HEK293 (cell line): Measurements from ENCODE around the gene GLRX5.
A peak's percentile ranks its signal among the peaks of the same experiment; 100 is the strongest.

Experiments
- CTCF ChIA-PET: fragments of 350-600 bp; formaldehyde crosslinking; extraction: SDS; loops from one replicate; lab custom pipeline; 2021; ENCODE audit warnings: antibody characterized with exemption; lab: Yijun Ruan, JAX
- POLR2A ChIA-PET: fragments of 300-600 bp; formaldehyde crosslinking; extraction: SDS; loops from one replicate; lab custom pipeline; 2020; ENCODE audit warnings: antibody characterized with exemption, inconsistent platforms; lab: Yijun Ruan, JAX
- H3K27ac ChIP-seq: fragments of 200-500 bp; sonication (Bioruptor generic); 2 replicates; pipeline ENCODE4 v1.5.1; 2014; ENCODE audit warnings: low read depth, low read length, control low read depth, inconsistent platforms; ENCODE audit errors: extremely low read depth
- H3K36me3 ChIP-seq, 2 experiments: fragments of 200-500 bp in 1 of 2; sonication (Bioruptor generic) in 1 of 2; 1 replicate in 1 of 2; 2 replicates in 1 of 2; pipeline ENCODE4 v1.5.1; 2014 to 2017; ENCODE audit warnings: inconsistent platforms in 2 of 2, low read length in 2 of 2; ENCODE audit not compliant: control insufficient read depth in 2 of 2, insufficient read depth in 1 of 2
- H3K4me1 ChIP-seq: fragments of 200-500 bp; sonication (Bioruptor generic); 2 replicates; pipeline ENCODE4 v1.5.1; 2014; ENCODE audit warnings: mild to moderate bottlenecking, low read length, inconsistent platforms; ENCODE audit not compliant: control insufficient read depth, insufficient read depth
- H3K4me3 ChIP-seq: 2 replicates; pipeline ENCODE4 v1.5.1; 2011; ENCODE audit warnings: low read depth, mild to moderate bottlenecking, control low read depth, low read length, moderate library complexity
- H3K9me3 ChIP-seq: fragments of 200-500 bp; sonication (Bioruptor generic); 2 replicates; pipeline ENCODE4 v1.5.1; 2014; ENCODE audit warnings: low read depth, low read length, inconsistent platforms; ENCODE audit not compliant: control insufficient read depth, insufficient read depth
- GLI4 ChIP-seq: fragments of 450-650 bp; formaldehyde crosslinking; IDR thresholded peaks from 2 replicates; pipeline ENCODE4 v1.5.1; 2016; ENCODE audit warnings: missing biosample characterization, missing genetic modification characterization
- GLIS2 ChIP-seq: fragments of 450-650 bp; formaldehyde crosslinking; IDR thresholded peaks from 2 replicates; pipeline ENCODE4 v1.5.1; 2016; ENCODE audit warnings: missing biosample characterization, missing genetic modification characterization
- MZF1 ChIP-seq: fragments of 450-650 bp; formaldehyde crosslinking; IDR thresholded peaks from 2 replicates; pipeline ENCODE4 v1.5.1; 2017; ENCODE audit warnings: missing biosample characterization, missing genetic modification characterization, borderline replicate concordance
- PRDM10 ChIP-seq: fragments of 450-650 bp; formaldehyde crosslinking; IDR thresholded peaks from 2 replicates; pipeline ENCODE4 v1.5.1; 2016; ENCODE audit warnings: missing biosample characterization, missing genetic modification characterization
- SCRT2 ChIP-seq: fragments of 450-650 bp; formaldehyde crosslinking; IDR thresholded peaks from 2 replicates; pipeline ENCODE4 v1.5.1; 2016; ENCODE audit warnings: missing biosample characterization, missing genetic modification characterization
- TCF7L2 ChIP-seq: IDR thresholded peaks from 2 replicates; pipeline ENCODE4 v1.6.1; 2011; ENCODE audit warnings: low read depth, mild to moderate bottlenecking, inconsistent platforms, low read length, moderate library complexity, borderline replicate concordance
- ZBTB10 ChIP-seq: fragments of 450-650 bp; formaldehyde crosslinking; IDR thresholded peaks from 2 replicates; pipeline ENCODE4 v1.5.1; 2016; ENCODE audit warnings: missing biosample characterization, missing genetic modification characterization
- ZBTB17 ChIP-seq: fragments of 450-650 bp; formaldehyde crosslinking; IDR thresholded peaks from 2 replicates; pipeline ENCODE4 v1.5.1; 2016; ENCODE audit warnings: missing biosample characterization, missing genetic modification characterization
- ZBTB26 ChIP-seq: fragments of 450-650 bp; formaldehyde crosslinking; optimal IDR thresholded peaks from 2 replicates; pipeline ENCODE3; 2016; ENCODE audit warnings: missing biosample characterization, mild to moderate bottlenecking, missing genetic modification characterization
- ZBTB48 ChIP-seq: fragments of 450-650 bp; formaldehyde crosslinking; IDR thresholded peaks from 2 replicates; pipeline ENCODE4 v1.5.1; 2016; ENCODE audit warnings: missing biosample characterization, missing genetic modification characterization
- ZFP37 ChIP-seq: fragments of 450-650 bp; formaldehyde crosslinking; IDR thresholded peaks from 2 replicates; pipeline ENCODE4 v1.5.1; 2016; ENCODE audit warnings: missing biosample characterization, missing genetic modification characterization
- ZNF112 ChIP-seq: fragments of 450-650 bp; formaldehyde crosslinking; IDR thresholded peaks from 2 replicates; pipeline ENCODE4 v1.5.0; 2017; ENCODE audit warnings: missing biosample characterization, missing genetic modification characterization
- ZNF121 ChIP-seq: fragments of 450-650 bp; formaldehyde crosslinking; IDR thresholded peaks from 2 replicates; pipeline ENCODE4 v1.5.1; 2016; ENCODE audit warnings: missing biosample characterization, missing genetic modification characterization
- ZNF157 ChIP-seq: fragments of 450-650 bp; formaldehyde crosslinking; IDR thresholded peaks from 2 replicates; pipeline ENCODE4 v1.5.1; 2016; ENCODE audit warnings: missing biosample characterization, missing genetic modification characterization
- ZNF18 ChIP-seq: fragments of 450-650 bp; formaldehyde crosslinking; IDR thresholded peaks from 2 replicates; pipeline ENCODE4 v1.5.1; 2016; ENCODE audit warnings: missing biosample characterization, missing genetic modification characterization
- ZNF266 ChIP-seq: fragments of 450-650 bp; formaldehyde crosslinking; IDR thresholded peaks from 2 replicates; pipeline ENCODE4 v1.5.1; 2016; ENCODE audit warnings: missing biosample characterization, missing genetic modification characterization, low read depth
- ZNF280C ChIP-seq: fragments of 450-650 bp; formaldehyde crosslinking; IDR thresholded peaks from 2 replicates; pipeline ENCODE4 v1.5.1; 2016; ENCODE audit warnings: missing biosample characterization, missing genetic modification characterization
- ZNF311 ChIP-seq: fragments of 450-650 bp; formaldehyde crosslinking; IDR thresholded peaks from 2 replicates; pipeline ENCODE4 v1.5.1; 2017; ENCODE audit warnings: missing biosample characterization, missing genetic modification characterization, borderline replicate concordance
- ZNF561 ChIP-seq: fragments of 450-650 bp; IDR thresholded peaks from 2 replicates; pipeline ENCODE4 v1.5.1; 2018; ENCODE audit warnings: missing biosample characterization, missing genetic modification characterization, borderline replicate concordance
- ZNF621 ChIP-seq: fragments of 450-650 bp; formaldehyde crosslinking; IDR thresholded peaks from 2 replicates; pipeline ENCODE4 v1.5.1; 2017; ENCODE audit warnings: missing biosample characterization, missing genetic modification characterization
- ZNF670 ChIP-seq: fragments of 450-650 bp; formaldehyde crosslinking; IDR thresholded peaks from 2 replicates; pipeline ENCODE4 v1.5.1; 2016; ENCODE audit warnings: missing biosample characterization, missing genetic modification characterization, low read depth
- ZNF677 ChIP-seq: fragments of 450-650 bp; IDR thresholded peaks from 2 replicates; pipeline ENCODE4 v1.5.0; 2018; ENCODE audit warnings: missing biosample characterization, mild to moderate bottlenecking, missing genetic modification characterization, moderate library complexity
- ZNF701 ChIP-seq: fragments of 450-650 bp; formaldehyde crosslinking; IDR thresholded peaks from 2 replicates; pipeline ENCODE4 v1.5.1; 2016; ENCODE audit warnings: missing biosample characterization, missing genetic modification characterization
- ZNF768 ChIP-seq: fragments of 450-650 bp; formaldehyde crosslinking; IDR thresholded peaks from 2 replicates; pipeline ENCODE4 v1.5.1; 2018; ENCODE audit warnings: missing biosample characterization, mild to moderate bottlenecking, missing genetic modification characterization
- ZSCAN5A ChIP-seq: fragments of 450-650 bp; formaldehyde crosslinking; IDR thresholded peaks from 2 replicates; pipeline ENCODE4 v1.5.1; 2016; ENCODE audit warnings: missing biosample characterization, missing genetic modification characterization
- ZXDB ChIP-seq: fragments of 450-650 bp; formaldehyde crosslinking; IDR thresholded peaks from 2 replicates; pipeline ENCODE4 v1.5.1; 2016; ENCODE audit warnings: missing biosample characterization, missing genetic modification characterization

The GLRX5 gene

GRCh38 chr14:95536036-95536593, 1.3 kb downstream of the GLRX5 start:
- POLR2A ChIA-PET: interaction anchor here (2.3 to 3.2 kb wide), 2 partner anchors 8 to 20 kb away, joined by 6 to 13 read pairs; partner anchors contain the start of gene SYNE3
- Histone ChIP-seq H3K27ac (peak overlapping the region; percentile 3; the same call in 1 of the 2 replicates), H3K4me3 (peak overlapping the region; percentile 97), H3K9me3 (no peaks in the 10 kb centered on the region), H3K36me3 (peaks cover 0 to 8% of the 10 kb centered on the region in 2 experiments; a peak in 1 of 3 replicates), H3K4me1 (peaks cover 31% of the 10 kb centered on the region)
- CTCF ChIA-PET: interaction anchor here (0.7 to 1.3 kb wide), 4 partner anchors 9 to 94 kb away, joined by 3 to 12 read pairs (median 3); no protein-coding TSS in a partner anchor
- no peak for TF ChIP-seq TCF7L2
- TF ChIP-seq ZNF280C (tag by site-specific recombination): no peak
- no peak for TF ChIP-seq ZNF112 (tag by site-specific recombination)
- peak; percentile 76 for TF ChIP-seq ZBTB48 (tag by site-specific recombination)
- no peak for TF ChIP-seq ZBTB26 (tag by site-specific recombination)
- no peak for TF ChIP-seq ZNF677 (tag by site-specific recombination)
- no peak for TF ChIP-seq ZNF311
- TF ChIP-seq ZNF18: no peak
- no peak for TF ChIP-seq ZNF157 (tag by site-specific recombination)
- TF ChIP-seq ZFP37 (tag by site-specific recombination): no peak
- no peak for TF ChIP-seq ZNF121 (tag by site-specific recombination)
- no peak for TF ChIP-seq ZNF621 (tag by site-specific recombination)
- TF ChIP-seq ZBTB10: no peak
- no peak for TF ChIP-seq ZNF701 (tag by site-specific recombination)
- no peak for TF ChIP-seq MZF1 (tag by site-specific recombination)
- no peak for TF ChIP-seq GLIS2 (tag by site-specific recombination)
- TF ChIP-seq ZXDB (tag by site-specific recombination): no peak; the same call in 1 of the 2 replicates
- no peak for TF ChIP-seq GLI4 (tag by site-specific recombination)
- peak; percentile 11; the same call in 1 of the 2 replicates for TF ChIP-seq ZBTB17 (tag by site-specific recombination)
- no peak for TF ChIP-seq ZNF768 (tag by site-specific recombination)
- no peak for TF ChIP-seq ZNF670 (tag by site-specific recombination)
- TF ChIP-seq PRDM10: peak; percentile 69
- TF ChIP-seq ZNF266 (tag by site-specific recombination): no peak
- no peak for TF ChIP-seq ZNF561
- TF ChIP-seq SCRT2 (tag by site-specific recombination): no peak
- TF ChIP-seq ZSCAN5A: no peak
